OCI-LY7 (cell line): ENCODE measurements around the gene SNX14. TPM values are rescaled to one million over a fixed set of nuclear protein-coding genes. Genes with fewer than 3 reads are reported as not detected.
A peak's percentile ranks its signal among the peaks of the same experiment; 100 is the strongest.

Experiments used
- BruUV-seq: library from RNA; stranded (reverse); fragments of 400-500 nt; replicated peaks from 2 replicates; lab custom pipeline; 2021; lab: Mats Ljungman, UMichigan
- CTCF ChIA-PET: fragments of 300-600 bp; sonication (Branson Sonifier 250); formaldehyde crosslinking; loops from one replicate; lab custom pipeline; 2022; ENCODE audit warnings: antibody characterized with exemption; ENCODE audit not compliant: unreplicated experiment; lab: Charles Lee
- POLR2A ChIA-PET: fragments of 300-600 bp; sonication (Branson Sonifier 250); formaldehyde crosslinking; loops from one replicate; lab custom pipeline; 2022; ENCODE audit warnings: antibody characterized with exemption; lab: Charles Lee
- DNase-seq: peaks from one replicate; pipeline ENCODE4 v3.0.0-alpha.2; 2015; ENCODE audit warnings: low spot score
- H2AFZ ChIP-seq: fragments of 200-600 bp; sonication (generic), shearing (Covaris generic); 2 replicates; pipeline ENCODE4 v1.6.1; 2014; ENCODE audit warnings: mild to moderate bottlenecking, antibody characterized with exemption, low read length, moderate library complexity
- H3K27ac ChIP-seq: fragments of 200-600 bp; sonication (generic); 2 replicates; pipeline ENCODE4 v1.5.1; 2014; ENCODE audit warnings: mixed run types, low read depth, mild to moderate bottlenecking, moderate library complexity, low read length, inconsistent platforms; ENCODE audit not compliant: poor library complexity, severe bottlenecking
- H3K36me3 ChIP-seq: fragments of 200-600 bp; sonication (generic); 2 replicates; pipeline ENCODE4 v1.6.1; 2014; ENCODE audit warnings: mild to moderate bottlenecking, antibody characterized with exemption, low read length, moderate library complexity, mixed read lengths; ENCODE audit not compliant: insufficient read depth
- H3K4me1 ChIP-seq: fragments of 200-600 bp; sonication (generic); 2 replicates; pipeline ENCODE4 v1.5.1; 2014; ENCODE audit warnings: mild to moderate bottlenecking, low read length; ENCODE audit not compliant: insufficient read depth, poor library complexity, severe bottlenecking
- H3K4me2 ChIP-seq: fragments of 200-600 bp; sonication (generic); 2 replicates; pipeline ENCODE4 v1.6.1; 2014; ENCODE audit warnings: mild to moderate bottlenecking, low read length
- H3K4me3 ChIP-seq: fragments of 200-600 bp; sonication (generic); 2 replicates; pipeline ENCODE4 v1.5.1; 2014; ENCODE audit warnings: mild to moderate bottlenecking, low read depth, low read length; ENCODE audit not compliant: poor library complexity, severe bottlenecking
- H3K79me2 ChIP-seq: fragments of 200-600 bp; sonication (generic); 2 replicates; pipeline ENCODE4 v1.6.1; 2016; ENCODE audit warnings: low read depth, mild to moderate bottlenecking, low read length, moderate library complexity, mixed read lengths; ENCODE audit not compliant: insufficient read depth
- H3K9me2 ChIP-seq: fragments of 200-600 bp; sonication (generic); 2 replicates; pipeline ENCODE4 v1.6.1; 2016; ENCODE audit warnings: mild to moderate bottlenecking, low read length, mixed read lengths; ENCODE audit not compliant: insufficient read depth
- H3K9me3 ChIP-seq: fragments of 200-600 bp; sonication (generic); 2 replicates; pipeline ENCODE4 v1.6.1; 2014; ENCODE audit warnings: mild to moderate bottlenecking, mixed run types, low read length, mixed read lengths
- H4K20me1 ChIP-seq: fragments of 200-600 bp; sonication (generic); 2 replicates; pipeline ENCODE4 v1.6.1; 2014; ENCODE audit warnings: mild to moderate bottlenecking, antibody characterized with exemption, low read length, moderate library complexity, mixed read lengths; ENCODE audit not compliant: insufficient read depth
- CTCF ChIP-seq: fragments of 200-600 bp; sonication (generic); conservative IDR thresholded peaks from 2 replicates; pipeline ENCODE4 v1.5.1; 2014; ENCODE audit warnings: mild to moderate bottlenecking, antibody characterized with exemption, low read length, moderate library complexity, mixed read lengths
- EZH2phosphoT487 ChIP-seq: fragments of 200-600 bp; sonication (generic); IDR thresholded peaks from 2 replicates; pipeline ENCODE4 v1.6.1; 2018; ENCODE audit warnings: low read depth, borderline replicate concordance, mild to moderate bottlenecking, mixed run types, antibody characterized with exemption, low read length, moderate library complexity, mixed read lengths
- intact Hi-C: fragments of 100-400 bp; cut with micrococcal nuclease; formaldehyde crosslinking; loops from one replicate; pipeline ENCODE4 v1.10.0; 2022; ENCODE audit not compliant: unreplicated experiment
- total RNA-seq, 2 experiments: library from RNA; depleted of rRNA in 1 of 2; stranded (reverse); fragments of >200 nt in 1 of 2; shearing (Covaris generic) in 1 of 2; gene quantifications; 2 replicates each; pipeline ENCODE4 v1.2.3, GENCODE V29; 2014 to 2022

SNX14 gene
- total RNA-seq, 2 experiments from 2014 or later = 73.4 to 75.3 TPM

DNA sequence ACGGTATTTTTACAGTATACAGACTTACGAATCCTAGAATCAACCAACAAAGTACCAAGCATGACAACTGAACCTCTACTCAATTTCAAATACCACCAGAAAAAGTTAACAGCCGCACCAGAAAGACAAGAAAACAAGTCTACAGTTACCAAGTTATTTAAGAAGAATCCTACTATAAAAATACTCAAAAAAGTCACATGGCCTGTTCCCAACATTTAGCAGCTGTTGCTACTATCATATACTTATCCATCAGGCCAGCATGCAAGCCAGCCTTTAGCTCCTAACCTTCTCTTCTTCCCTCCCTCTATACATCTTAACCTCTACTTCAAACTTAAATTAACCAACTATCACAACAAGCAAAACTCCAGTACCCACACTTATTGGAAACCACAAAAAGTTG lies 47.2 kb upstream of the SNX14 start:
- H2AFZ ChIP-seq = no peak overlapping the region
- TF ChIP-seq EZH2phosphoT487 (no peak), CTCF (no peak)
- H3K4me1 ChIP-seq = peaks cover 49% of the 10 kb centered on the region
- intact Hi-C loops = loop anchor here (2.0 kb wide), 1 partner anchor 18 kb away; no protein-coding TSS in a partner anchor
- no peaks in the 10 kb centered on the region for H3K9me2 ChIP-seq
- peaks cover 73% of the 10 kb centered on the region for H3K79me2 ChIP-seq
- CTCF ChIA-PET = interaction anchor here (1.0 kb wide), 1 partner anchor 29 kb away, joined by 3 read pairs; no protein-coding TSS in a partner anchor
- DNase-seq = no peak
- H3K4me3 ChIP-seq = peak overlapping the region; percentile 93
- peaks cover 70% of the 10 kb centered on the region for H3K36me3 ChIP-seq
- H4K20me1 ChIP-seq = peaks cover 53% of the 10 kb centered on the region
- H3K27ac ChIP-seq = no peak overlapping the region
- H3K9me3 ChIP-seq = peaks cover 6% of the 10 kb centered on the region; the same call in 1 of the 2 replicates
- no TSS peak for BruUV-seq
- H3K4me2 ChIP-seq = peak overlapping the region; percentile 87
- POLR2A ChIA-PET = interaction anchor here (0.7 to 12.7 kb wide), 10 partner anchors 10 to 933 kb away, joined by 3 to 362 read pairs (median 8); partner anchors contain the start of gene SNX14

GRCh38 chr6:85637579-85637978 lies 43.9 kb upstream of the SNX14 start:
- H3K4me1 ChIP-seq = peaks cover 36% of the 10 kb centered on the region
- no TSS peak for BruUV-seq
- no peak for DNase-seq
- ChIA-PET POLR2A (interaction anchor here (4.8 to 12.7 kb wide), 2 partner anchors 38 to 42 kb away, joined by 36 to 362 read pairs; partner anchors contain the start of gene SNX14), CTCF (no interaction called here)
- H3K4me3 ChIP-seq = no peak overlapping the region
- H3K27ac ChIP-seq = no peak overlapping the region
- peaks cover 73% of the 10 kb centered on the region for H4K20me1 ChIP-seq
- peak overlapping the region; percentile 23; the same call in 1 of the 2 replicates for H3K4me2 ChIP-seq
- H3K79me2 ChIP-seq = peaks cover 99% of the 10 kb centered on the region
- no peak overlapping the region for H2AFZ ChIP-seq
- TF ChIP-seq EZH2phosphoT487 (no peak), CTCF (no peak)
- no peaks in the 10 kb centered on the region for H3K9me3 ChIP-seq
- intact Hi-C loops = no loop called here
- H3K36me3 ChIP-seq = peaks cover 97% of the 10 kb centered on the region
- no peaks in the 10 kb centered on the region for H3K9me2 ChIP-seq
